Sigmoid colon (tissue), 7 donors: ENCODE data around the gene GRB10. TPM values are rescaled to one million over a fixed set of nuclear protein-coding genes. Genes with fewer than 3 reads are reported as not detected.

Experiments used
- DNase-seq: peaks from one replicate; pipeline ENCODE4 v3.0.0-alpha.2; 2019
- H3K27ac ChIP-seq, 4 donors: fragments of 200-600 bp; sonication (generic); one replicate each; pipeline ENCODE4 v1.5.1; 2016 to 2019; ENCODE audit warnings: mild to moderate bottlenecking in 1 of 4
- H3K27me3 ChIP-seq, 3 donors: fragments of 200-600 bp; sonication (generic); one replicate each; pipeline ENCODE4 v1.5.1; 2019; ENCODE audit warnings: mild to moderate bottlenecking in 1 of 3
- H3K36me3 ChIP-seq, 4 donors: fragments of 200-600 bp; sonication (generic); one replicate each; pipeline ENCODE4 v1.5.1; 2016 to 2019
- H3K4me1 ChIP-seq, 4 donors: fragments of 200-600 bp; sonication (generic); one replicate each; pipeline ENCODE4 v1.5.1; 2017 to 2019
- H3K4me3 ChIP-seq, 4 donors: fragments of 200-600 bp; sonication (generic); one replicate each; pipeline ENCODE4 v1.5.1; 2017 to 2019; ENCODE audit warnings: mild to moderate bottlenecking in 2 of 4, moderate library complexity in 1 of 4
- H3K9me3 ChIP-seq, 4 donors: fragments of 200-600 bp in 3 of 4; sonication (generic) in 3 of 4; one replicate each; pipeline versions ENCODE4 v1.5.1 to v1.6.1; 2013 to 2019
- EP300 ChIP-seq, 4 donors: sonication (generic); formaldehyde crosslinking; IDR thresholded peaks; one replicate each; pipeline ENCODE4 v1.6.1; 2017; ENCODE audit warnings: antibody characterized with exemption in 4 of 4
- POLR2A ChIP-seq, 2 donors: fragments of 450-650 bp; IDR thresholded peaks; one replicate each; pipeline ENCODE4 v1.6.1; 2016; ENCODE audit warnings: antibody characterized with exemption in 2 of 2, mild to moderate bottlenecking in 2 of 2, moderate library complexity in 2 of 2
- POLR2AphosphoS5 ChIP-seq, 4 donors: sonication (generic); formaldehyde crosslinking; IDR thresholded peaks; one replicate each; pipeline ENCODE4 v1.6.1; 2017; ENCODE audit warnings: antibody characterized with exemption in 4 of 4
- whole genome bisulfite sequencing, 2 donors: extraction: QIAGEN DNeasy Blood & Tissue Kit; methylation state at CpG; one replicate each; pipeline ENCODE4 v1.1.7; 2013; 5-methylcytosine and 5-hydroxymethylcytosine counted together
- intact Hi-C: fragments of 100-400 bp; cut with DNase I; formaldehyde crosslinking; loops from one replicate; pipeline ENCODE4 v1.15.1; 2023
- polyA plus RNA-seq, 3 donors: library from polyadenylated mRNA; stranded (reverse); fragments of 200-250 nt; gene quantifications; one replicate each; pipeline ENCODE4 v1.2.3, GENCODE V29; 2013
- total RNA-seq, 4 donors: library from RNA; depleted of rRNA; stranded (reverse); fragments of >200 nt; gene quantifications; one replicate each; pipeline ENCODE4 v1.1.0, GENCODE V29; 2016
- TF ChIP-seq, protein P1 (sequence below), 4 experiments: fragments of 450-650 bp in 3 of 4; fragments of 200-600 bp in 1 of 4; IDR thresholded peaks; one replicate each; pipeline ENCODE4 v1.5.1; 2016 to 2019; ENCODE audit warnings: antibody characterized with exemption in 4 of 4, mild to moderate bottlenecking in 3 of 4, moderate library complexity in 2 of 4
- donor health status: healthy with polysubstance abuse.
- donor health status: Bipolar disorder and iron deficiency.
- donor health status: healthy.

The GRB10 gene
- total and polyA plus RNA-seq, 7 donors = 2.1 to 83.6 (median 49.2) TPM

DNA sequence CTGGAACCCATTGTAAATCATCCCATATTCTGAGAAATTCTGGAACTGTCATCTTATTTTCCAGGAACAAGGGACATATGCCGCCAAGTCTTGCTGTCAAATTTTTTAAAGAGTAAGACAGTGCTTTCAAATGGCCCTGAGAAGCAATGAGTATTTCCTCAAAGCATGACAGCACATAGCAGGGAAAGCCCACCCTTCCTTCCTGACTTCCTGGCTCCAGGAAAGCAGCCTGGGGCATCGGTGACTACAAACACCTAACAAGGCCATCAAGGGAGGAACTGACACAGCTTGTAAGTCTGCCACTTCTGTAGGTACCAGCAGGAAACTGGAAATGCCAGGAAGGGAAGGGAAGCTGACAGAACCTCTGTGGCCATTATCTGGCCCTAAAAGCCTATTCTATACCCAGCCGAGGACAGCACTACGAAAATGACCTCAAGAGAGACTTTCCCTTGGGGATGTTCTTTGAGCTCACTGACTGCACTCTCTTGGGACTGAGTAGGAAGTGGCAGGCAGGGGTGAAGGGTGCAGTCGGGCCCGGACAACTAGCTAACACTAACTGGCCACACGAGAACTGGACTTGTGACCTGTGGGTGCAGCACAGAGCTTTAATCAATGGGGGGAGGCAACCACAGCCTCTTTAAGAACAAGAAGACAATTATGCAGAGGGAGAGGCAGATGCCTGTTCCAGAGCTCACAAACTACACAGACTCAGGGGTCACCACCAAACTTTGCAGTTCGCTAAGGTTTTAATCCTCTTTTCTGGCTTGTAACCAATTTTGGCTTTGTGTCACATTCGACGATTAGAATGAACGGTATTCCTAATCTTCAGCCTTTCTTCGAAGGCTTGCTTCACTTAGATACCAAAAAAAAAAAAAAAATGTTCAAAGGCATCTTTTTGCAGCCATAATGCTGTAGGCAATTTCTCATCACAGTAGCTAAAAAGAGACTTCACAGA lies 52.0 kb downstream of the GRB10 start:
- Histone ChIP-seq H3K27me3 (no peaks in the 10 kb centered on the region), H3K36me3 (no peaks in the 10 kb centered on the region), H3K4me3 (no peak overlapping the region), H3K9me3 (no peaks in the 10 kb centered on the region), H3K4me1 (peaks cover 0 to 73% (median 57%) of the 10 kb centered on the region in 4 donors), H3K27ac (peak overlapping the region in 3 of 4 donors; percentile 10 to 62 (median 43))
- TF ChIP-seq, protein P1, sequence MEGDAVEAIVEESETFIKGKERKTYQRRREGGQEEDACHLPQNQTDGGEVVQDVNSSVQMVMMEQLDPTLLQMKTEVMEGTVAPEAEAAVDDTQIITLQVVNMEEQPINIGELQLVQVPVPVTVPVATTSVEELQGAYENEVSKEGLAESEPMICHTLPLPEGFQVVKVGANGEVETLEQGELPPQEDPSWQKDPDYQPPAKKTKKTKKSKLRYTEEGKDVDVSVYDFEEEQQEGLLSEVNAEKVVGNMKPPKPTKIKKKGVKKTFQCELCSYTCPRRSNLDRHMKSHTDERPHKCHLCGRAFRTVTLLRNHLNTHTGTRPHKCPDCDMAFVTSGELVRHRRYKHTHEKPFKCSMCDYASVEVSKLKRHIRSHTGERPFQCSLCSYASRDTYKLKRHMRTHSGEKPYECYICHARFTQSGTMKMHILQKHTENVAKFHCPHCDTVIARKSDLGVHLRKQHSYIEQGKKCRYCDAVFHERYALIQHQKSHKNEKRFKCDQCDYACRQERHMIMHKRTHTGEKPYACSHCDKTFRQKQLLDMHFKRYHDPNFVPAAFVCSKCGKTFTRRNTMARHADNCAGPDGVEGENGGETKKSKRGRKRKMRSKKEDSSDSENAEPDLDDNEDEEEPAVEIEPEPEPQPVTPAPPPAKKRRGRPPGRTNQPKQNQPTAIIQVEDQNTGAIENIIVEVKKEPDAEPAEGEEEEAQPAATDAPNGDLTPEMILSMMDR (IDR thresholded peaks at IDR 0.05) = no peak
- no peak for TF ChIP-seq POLR2AphosphoS5 (IDR thresholded peaks at IDR 0.05)
- no peak for TF ChIP-seq POLR2A (IDR thresholded peaks at IDR 0.05)
- no peak for TF ChIP-seq EP300 (IDR thresholded peaks at IDR 0.05)
- WGBS, 2 donors = 67 to 86% methylated on average over 12 of the region's 12 CpGs
- DNase-seq = no peak
- intact Hi-C loops = no loop called here

DNA sequence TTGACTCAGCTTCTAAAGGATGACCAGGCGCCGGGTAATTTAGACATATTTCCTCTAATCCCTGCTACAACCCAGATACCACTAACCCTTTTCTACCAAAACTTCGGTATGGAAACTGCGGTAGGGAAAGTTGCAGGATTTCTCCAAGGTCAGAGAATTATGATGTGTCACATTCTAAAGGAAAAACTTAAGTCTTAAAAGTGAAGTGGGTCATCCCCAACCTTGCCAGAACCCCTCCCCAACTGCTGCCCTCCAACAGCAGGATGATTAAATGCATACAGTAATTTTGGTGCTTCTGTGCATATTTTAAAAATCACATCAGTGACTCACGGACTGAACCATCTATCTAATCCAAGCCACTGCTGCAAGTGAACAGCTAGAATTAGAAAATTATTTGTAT lies 52.7 kb downstream of the GRB10 start:
- Histone ChIP-seq H3K9me3 (no peaks in the 10 kb centered on the region), H3K4me3 (no peak overlapping the region), H3K4me1 (peaks cover 0 to 74% (median 57%) of the 10 kb centered on the region in 4 donors), H3K36me3 (no peaks in the 10 kb centered on the region), H3K27ac (peak overlapping the region in 2 of 4 donors; percentile 43 to 62), H3K27me3 (no peaks in the 10 kb centered on the region)
- no peak for DNase-seq
- WGBS, 2 donors = 85 to 93% methylated on average over 5 of the region's 5 CpGs
- intact Hi-C loops = no loop called here
- TF ChIP-seq POLR2AphosphoS5 (IDR thresholded peaks at IDR 0.05) (no peak), EP300 (IDR thresholded peaks at IDR 0.05) (no peak), POLR2A (IDR thresholded peaks at IDR 0.05) (no peak)
- TF ChIP-seq, protein P1 (IDR thresholded peaks at IDR 0.05) = no peak

DNA sequence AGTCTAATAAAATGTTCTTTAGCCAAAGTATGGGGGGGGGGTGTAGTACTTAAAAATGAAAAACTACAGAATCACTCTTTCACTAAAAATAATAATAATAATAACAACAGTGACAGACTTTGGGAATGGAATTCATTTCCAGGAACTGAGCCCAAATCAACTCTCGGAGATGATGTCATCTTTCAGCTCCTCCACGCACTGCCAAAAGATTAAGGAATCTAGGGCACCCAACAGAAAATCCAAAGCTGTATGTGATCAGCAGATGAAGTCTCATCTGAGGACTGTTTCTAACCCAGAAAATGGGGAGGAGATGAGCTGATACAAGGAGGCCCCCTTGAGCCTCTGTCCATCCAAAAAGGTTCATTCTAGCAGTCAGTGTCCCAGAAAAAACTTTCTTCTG lies 54.5 kb downstream of the GRB10 start:
- WGBS, 2 donors = 76 to 85% methylated on average over 2 of the region's 2 CpGs
- Histone ChIP-seq H3K9me3 (no peaks in the 10 kb centered on the region), H3K27me3 (no peaks in the 10 kb centered on the region), H3K36me3 (peaks cover 0 to 5% (median 0%) of the 10 kb centered on the region in 4 donors), H3K4me1 (peaks cover 0 to 64% (median 49%) of the 10 kb centered on the region in 4 donors), H3K4me3 (no peak overlapping the region), H3K27ac (peak overlapping the region in 2 of 4 donors; percentile 54 to 62)
- no peak for DNase-seq
- intact Hi-C loops = no loop called here
- TF ChIP-seq EP300 (IDR thresholded peaks at IDR 0.05) (no peak), POLR2AphosphoS5 (IDR thresholded peaks at IDR 0.05) (no peak), POLR2A (IDR thresholded peaks at IDR 0.05) (no peak)
- TF ChIP-seq, protein P1 (IDR thresholded peaks at IDR 0.05) = no peak

DNA sequence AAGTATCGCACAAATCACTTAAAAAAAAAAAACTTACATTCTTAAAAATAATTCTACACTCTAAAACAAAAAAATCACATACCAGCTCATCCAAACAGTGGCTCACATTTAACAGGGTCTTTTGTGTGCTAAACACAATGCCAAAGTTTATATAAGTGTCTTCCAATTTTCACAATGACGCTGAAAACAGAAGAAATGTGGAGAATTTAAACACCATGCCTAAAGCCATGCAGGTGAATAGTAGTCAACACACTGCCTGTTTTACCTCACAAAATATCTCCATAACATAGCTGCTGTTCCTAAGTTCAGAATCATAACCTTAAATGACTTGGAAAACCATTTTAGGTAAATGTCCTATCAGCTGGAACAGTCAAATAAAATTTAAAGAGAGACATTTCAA lies 55.0 kb downstream of the GRB10 start:
- Histone ChIP-seq H3K27ac (peak overlapping the region in 2 of 4 donors; percentile 54 to 62), H3K4me3 (no peak overlapping the region), H3K36me3 (peaks cover 0 to 5% (median 0%) of the 10 kb centered on the region in 4 donors), H3K4me1 (peaks cover 0 to 62% (median 47%) of the 10 kb centered on the region in 4 donors), H3K27me3 (no peaks in the 10 kb centered on the region), H3K9me3 (no peaks in the 10 kb centered on the region)
- 87 to 93% methylated on average over 2 of the region's 2 CpGs for WGBS, 2 donors
- intact Hi-C loops = no loop called here
- TF ChIP-seq, protein P1 (IDR thresholded peaks at IDR 0.05) = no peak
- TF ChIP-seq POLR2AphosphoS5 (IDR thresholded peaks at IDR 0.05) (no peak), EP300 (IDR thresholded peaks at IDR 0.05) (no peak)
- no peak for DNase-seq
